Panc1 (cell line): Measurements from ENCODE around the gene NIT2.

Source experiments
- CTCF ChIP-seq: fragments of 450-650 bp; IDR thresholded peaks from 2 replicates; pipeline ENCODE4 v1.5.1; 2017; ENCODE audit warnings: mild to moderate bottlenecking
- REST ChIP-seq, 2 experiments: IDR thresholded peaks; 2 replicates each; pipeline ENCODE4 v1.6.1; 2011 to 2012; ENCODE audit warnings: low read depth in 2 of 2, control low read depth in 1 of 2, low read length in 1 of 2, mild to moderate bottlenecking in 1 of 2, moderate library complexity in 1 of 2; ENCODE audit not compliant: insufficient read depth in 1 of 2
- SIN3A ChIP-seq: IDR thresholded peaks from 2 replicates; pipeline ENCODE4 v1.6.1; 2012; ENCODE audit warnings: low read depth, mild to moderate bottlenecking, low read length, moderate library complexity, borderline replicate concordance; ENCODE audit not compliant: insufficient read depth

- no peak for TF ChIP-seq CTCF
- TF ChIP-seq REST (IDR thresholded peaks at IDR 0.05; ENCODE audit: insufficient read depth in 1 of 2, low read depth in 2 of 2, low read length in 1 of 2), result no peak
- TF ChIP-seq SIN3A, result no peak
Observed at GRCh38 chr3:100400419-100400779, 65.8 kb downstream of the NIT2 start.
